Breast epithelium (tissue), 4 donors: ENCODE measurements around the gene RPS6KA6. TPM values are rescaled to one million over a fixed set of nuclear protein-coding genes. Genes with fewer than 3 reads are reported as not detected.

Experiments used
- DNase-seq, 2 donors: peaks; one replicate each; pipeline ENCODE4 v3.0.0-alpha.2; 2019; ENCODE audit warnings: low spot score in 2 of 2
- H3K27ac ChIP-seq, 2 donors: fragments of 200-600 bp; sonication (generic) in 1 of 2; one replicate each; pipeline ENCODE4 v1.5.1; 2016 to 2019; ENCODE audit warnings: mild to moderate bottlenecking in 1 of 2
- H3K27me3 ChIP-seq, 2 donors: fragments of 200-600 bp; sonication (generic) in 1 of 2; one replicate each; pipeline versions ENCODE4 v1.5.1 to v1.6.0; 2017 to 2019; ENCODE audit warnings: control low read depth in 1 of 2, mild to moderate bottlenecking in 1 of 2
- H3K36me3 ChIP-seq: fragments of 200-600 bp; one replicate; pipeline ENCODE4 v1.5.1; 2019
- H3K4me1 ChIP-seq, 2 donors: fragments of 200-600 bp; sonication (generic); one replicate each; pipeline ENCODE4 v1.5.1; 2016 to 2019; ENCODE audit warnings: control low read depth in 1 of 2
- H3K4me3 ChIP-seq, 3 donors: fragments of 200-600 bp; sonication (generic); 1 replicate in 2 of 3; 2 replicates in 1 of 3; pipeline ENCODE4 v1.5.1; 2016 to 2019; ENCODE audit warnings: mild to moderate bottlenecking in 3 of 3, moderate library complexity in 2 of 3
- H3K9me3 ChIP-seq, 2 donors: fragments of 200-600 bp; sonication (generic) in 1 of 2; one replicate each; pipeline ENCODE4 v1.5.1; 2016 to 2019; ENCODE audit warnings: control low read depth in 1 of 2
- CTCF ChIP-seq, 3 donors: fragments of 450-650 bp; IDR thresholded peaks; one replicate each; pipeline ENCODE4 v1.5.1; 2016 to 2017; ENCODE audit warnings: antibody characterized with exemption in 3 of 3, mild to moderate bottlenecking in 3 of 3, moderate library complexity in 3 of 3
- POLR2A ChIP-seq: fragments of 450-650 bp; IDR thresholded peaks from one replicate; pipeline ENCODE4 v1.6.1; 2016; ENCODE audit warnings: antibody characterized with exemption, mild to moderate bottlenecking, moderate library complexity
- POLR2AphosphoS5 ChIP-seq, 3 donors: sonication (generic); formaldehyde crosslinking; IDR thresholded peaks; one replicate each; pipeline ENCODE4 v1.6.1; 2017; ENCODE audit warnings: antibody characterized with exemption in 3 of 3
- intact Hi-C: fragments of 100-400 bp; cut with DNase I; formaldehyde crosslinking; loops from one replicate; pipeline ENCODE4 v1.15.1; 2023; ENCODE audit warnings: low total_unique reads
- total RNA-seq, 3 donors: library from RNA; depleted of rRNA; stranded (reverse); fragments of >200 nt; gene quantifications; one replicate each; pipeline ENCODE4 v1.1.0, GENCODE V29; 2016

RPS6KA6 gene
- total RNA-seq, 3 donors from 2014 or later, result 0.96 to 5.9 (median 5.2) TPM

- H3K4me3 ChIP-seq, result no peak overlapping the region
- TF ChIP-seq POLR2A, result no peak
- no peak for TF ChIP-seq POLR2AphosphoS5 (IDR thresholded peaks at IDR 0.05)
- no peak for TF ChIP-seq CTCF (IDR thresholded peaks at IDR 0.05)
- no peak overlapping the region for H3K27ac ChIP-seq
- DNase-seq, result no peak
- H3K9me3 ChIP-seq, result no peaks in the 10 kb centered on the region
- no peaks in the 10 kb centered on the region for H3K27me3 ChIP-seq
- H3K36me3 ChIP-seq, result no peaks in the 10 kb centered on the region
- intact Hi-C loops, result no loop called here
- H3K4me1 ChIP-seq, result no peaks in the 10 kb centered on the region
Observed at GRCh38 chrX:84133023-84133422, 55.0 kb downstream of the RPS6KA6 start.

GRCh38 chrX:84123585-84123984, 64.4 kb downstream of the RPS6KA6 start:
- TF ChIP-seq POLR2AphosphoS5 (IDR thresholded peaks at IDR 0.05), result no peak
- no peak for TF ChIP-seq POLR2A
- no peak for TF ChIP-seq CTCF (IDR thresholded peaks at IDR 0.05)
- intact Hi-C loops, result no loop called here
- Histone ChIP-seq H3K9me3 (no peaks in the 10 kb centered on the region), H3K27ac (no peak overlapping the region), H3K27me3 (peaks cover 0 to 25% of the 10 kb centered on the region in 2 donors), H3K4me1 (no peaks in the 10 kb centered on the region), H3K36me3 (no peaks in the 10 kb centered on the region), H3K4me3 (no peak overlapping the region)
- no peak for DNase-seq

- intact Hi-C loops, result no loop called here
- TF ChIP-seq CTCF (IDR thresholded peaks at IDR 0.05), result no peak
- no peak for TF ChIP-seq POLR2A
- no peak for TF ChIP-seq POLR2AphosphoS5 (IDR thresholded peaks at IDR 0.05)
- Histone ChIP-seq H3K27me3 (peaks cover 0 to 25% of the 10 kb centered on the region in 2 donors), H3K27ac (no peak overlapping the region), H3K36me3 (no peaks in the 10 kb centered on the region), H3K9me3 (no peaks in the 10 kb centered on the region), H3K4me3 (no peak overlapping the region), H3K4me1 (no peaks in the 10 kb centered on the region)
- no peak for DNase-seq
Observed at GRCh38 chrX:84118769-84119168, 69.2 kb downstream of the RPS6KA6 start.

GRCh38 chrX:84118315-84118714, 69.7 kb downstream of the RPS6KA6 start:
- Histone ChIP-seq H3K4me1 (no peaks in the 10 kb centered on the region), H3K27me3 (peaks cover 0 to 23% of the 10 kb centered on the region in 2 donors), H3K36me3 (no peaks in the 10 kb centered on the region), H3K27ac (no peak overlapping the region), H3K9me3 (no peaks in the 10 kb centered on the region), H3K4me3 (no peak overlapping the region)
- no peak for TF ChIP-seq POLR2A
- no peak for TF ChIP-seq CTCF (IDR thresholded peaks at IDR 0.05)
- TF ChIP-seq POLR2AphosphoS5 (IDR thresholded peaks at IDR 0.05), result no peak
- DNase-seq, result no peak
- intact Hi-C loops, result no loop called here

- Histone ChIP-seq H3K9me3 (no peaks in the 10 kb centered on the region), H3K4me3 (no peak overlapping the region), H3K27me3 (peaks cover 0 to 6% of the 10 kb centered on the region in 2 donors), H3K4me1 (no peaks in the 10 kb centered on the region), H3K36me3 (no peaks in the 10 kb centered on the region), H3K27ac (no peak overlapping the region)
- no peak for TF ChIP-seq CTCF (IDR thresholded peaks at IDR 0.05)
- no peak for TF ChIP-seq POLR2AphosphoS5 (IDR thresholded peaks at IDR 0.05)
- TF ChIP-seq POLR2A, result no peak
- DNase-seq, result no peak
- intact Hi-C loops, result no loop called here
Observed at GRCh38 chrX:84108584-84108983, 79.4 kb downstream of the RPS6KA6 start.
